Left ventricle myocardium superior (tissue), 1 donor: ENCODE data around the gene ANKRD13D. TPM values are rescaled to one million over a fixed set of nuclear protein-coding genes. Genes with fewer than 3 reads are reported as not detected.

Experiments
- ATAC-seq: fragments of 200-7000 bp; cut with Tn5 transposase; one replicate; pipeline ENCODE4 v1.9.1; 2020; ENCODE audit warnings: mild to moderate bottlenecking, moderate library complexity
- DNase-seq: peaks from one replicate; pipeline ENCODE4 v3.0.0-alpha.2; 2020
- intact Hi-C: fragments of 100-400 bp; cut with micrococcal nuclease; formaldehyde crosslinking; loops from one replicate; pipeline ENCODE4 v1.11.0; 2022
- total RNA-seq: library from RNA; stranded (reverse); fragmentation: NEBNext Ultra II Directional; extraction: Animal tissue kit (Norgen Biotek cat#: 25700); gene quantifications from one replicate; pipeline ENCODE4 v1.2.1, GENCODE V29; 2021
- donor health status: DM: no; HTN: yes; CAD: no; lungs with severe emphysema.

ANKRD13D gene
- total RNA-seq, 1 donor from 2014 or later: 13.1 TPM

- ATAC-seq (no peak), DNase-seq (no peak)
- intact Hi-C loops: no loop called here
These were observed 17.9 kb upstream of the ANKRD13D start for GRCh38 chr11:67271205-67271540.

GRCh38 chr11:67271541-67272284, 17.4 kb upstream of the ANKRD13D start:
- intact Hi-C loops: no loop called here
- ATAC-seq: no peak

GRCh38 chr11:67272327-67273259, 16.5 kb upstream of the ANKRD13D start:
- intact Hi-C loops: no loop called here
- ATAC-seq (peak; percentile 6), DNase-seq (peak; percentile 33)

More at GRCh38 chr11:67271541-67272284, 17.4 kb upstream of the ANKRD13D start:
- DNase-seq: peak; percentile 46

GRCh38 chr11:67273260-67273990, 15.7 kb upstream of the ANKRD13D start:
- ATAC-seq (peak; percentile 40), DNase-seq (peak; percentile 74)
- intact Hi-C loops: no loop called here

- intact Hi-C loops: no loop called here
- ATAC-seq (peak; percentile 6), DNase-seq (peak; percentile 83)
These were observed 14.1 kb upstream of the ANKRD13D start for GRCh38 chr11:67274768-67275605.

- ATAC-seq: no peak
- intact Hi-C loops: no loop called here
- DNase-seq: peak; percentile 33
These were observed 13.3 kb upstream of the ANKRD13D start for GRCh38 chr11:67275606-67276409.

GRCh38 chr11:67276781-67277230, 12.3 kb upstream of the ANKRD13D start:
- peak; percentile 26 for ATAC-seq
- DNase-seq: peak; percentile 60

GRCh38 chr11:67277231-67277961, 11.7 kb upstream of the ANKRD13D start:
- intact Hi-C loops: no loop called here
- ATAC-seq (peak; percentile 84), DNase-seq (peak; percentile 95)

More at GRCh38 chr11:67276781-67277230, 12.3 kb upstream of the ANKRD13D start:
- intact Hi-C loops: no loop called here

- intact Hi-C loops: no loop called here
- DNase-seq (peak; percentile 35), ATAC-seq (no peak)
These were observed 10.8 kb upstream of the ANKRD13D start for GRCh38 chr11:67278135-67278938.

- intact Hi-C loops: no loop called here
- DNase-seq (no peak), ATAC-seq (no peak)
These were observed 10.0 kb upstream of the ANKRD13D start for GRCh38 chr11:67278939-67279588.

GRCh38 chr11:67279589-67280340, 9.3 kb upstream of the ANKRD13D start:
- no peak for ATAC-seq
- DNase-seq: peak; percentile 30
- intact Hi-C loops: no loop called here

- intact Hi-C loops: no loop called here
These were observed 8.7 kb upstream of the ANKRD13D start for GRCh38 chr11:67280341-67280787.

GRCh38 chr11:67280788-67281551, 8.1 kb upstream of the ANKRD13D start:
- peak; percentile 26 for DNase-seq
- no peak for ATAC-seq
- intact Hi-C loops: no loop called here

More at GRCh38 chr11:67280341-67280787, 8.7 kb upstream of the ANKRD13D start:
- ATAC-seq (no peak), DNase-seq (peak; percentile 32)

- no peak for ATAC-seq
- DNase-seq: peak; percentile 26
- intact Hi-C loops: no loop called here
These were observed 7.5 kb upstream of the ANKRD13D start for GRCh38 chr11:67281552-67282150.
